Measurements from ENCODE around the gene ARPC5.

Gene ARPC5

GRCh38 chr1:183640193-183640592 lies 4.6 kb upstream of the ARPC5 start:
- Histone ChIP-seq H3K4me1 (no peaks in the 10 kb centered on the region), H3K36me3 (ENCODE audit: control insufficient read depth, insufficient read depth, low read length) (no peaks in the 10 kb centered on the region), H3K27me3 (ENCODE audit: control insufficient read depth, insufficient read depth, low read length) (no peaks in the 10 kb centered on the region), H3K79me2 (no peaks in the 10 kb centered on the region), H3K9ac (no peak overlapping the region), H3K9me3 (ENCODE audit: control insufficient read depth, low read length) (no peaks in the 10 kb centered on the region), H3K27ac (no peak overlapping the region), H3K4me2 (ENCODE audit: low read length) (no peak overlapping the region), H2AFZ (no peak overlapping the region), H3K4me3 (ENCODE audit: low read depth, low read length) (no peak overlapping the region)
- TF ChIP-seq CTCF (IDR thresholded peaks at IDR 0.05): no peak

GRCh38 chr1:183638649-183639387 lies 3.2 kb upstream of the ARPC5 start:
- no peak overlapping the region for H3K27ac ChIP-seq
- no peak overlapping the region for H2AFZ ChIP-seq
- H3K36me3 ChIP-seq (ENCODE audit: control insufficient read depth, insufficient read depth, low read length): no peaks in the 10 kb centered on the region
- H3K4me2 ChIP-seq (ENCODE audit: low read length): no peak overlapping the region
- no peak overlapping the region for H3K4me3 ChIP-seq (ENCODE audit: low read depth, low read length)
- no peak for TF ChIP-seq CTCF (IDR thresholded peaks at IDR 0.05)
- no peaks in the 10 kb centered on the region for H3K9me3 ChIP-seq (ENCODE audit: control insufficient read depth, low read length)
- H3K27me3 ChIP-seq (ENCODE audit: control insufficient read depth, insufficient read depth, low read length): no peaks in the 10 kb centered on the region
- no peak overlapping the region for H3K9ac ChIP-seq
- no peaks in the 10 kb centered on the region for H3K4me1 ChIP-seq
- H3K79me2 ChIP-seq: no peaks in the 10 kb centered on the region

- peak overlapping the region; percentile 97 for H3K4me2 ChIP-seq (ENCODE audit: low read length)
- H3K4me3 ChIP-seq (ENCODE audit: low read depth, low read length): peak overlapping the region; percentile 96
- H3K9ac ChIP-seq: no peak overlapping the region
- H3K79me2 ChIP-seq: no peaks in the 10 kb centered on the region
- H3K36me3 ChIP-seq (ENCODE audit: control insufficient read depth, insufficient read depth, low read length): no peaks in the 10 kb centered on the region
- no peaks in the 10 kb centered on the region for H3K9me3 ChIP-seq (ENCODE audit: control insufficient read depth, low read length)
- peak overlapping the region; percentile 79 for H2AFZ ChIP-seq
- no peak overlapping the region for H3K27ac ChIP-seq
- no peak for TF ChIP-seq CTCF (IDR thresholded peaks at IDR 0.05)
- H3K27me3 ChIP-seq (ENCODE audit: control insufficient read depth, insufficient read depth, low read length): no peaks in the 10 kb centered on the region
- H3K4me1 ChIP-seq: no peaks in the 10 kb centered on the region
These were observed 1.2 kb upstream of the ARPC5 start for GRCh38 chr1:183636783-183637182.

GRCh38 chr1:183636334-183636682 lies 725 bp upstream of the ARPC5 start:
- H3K9me3 ChIP-seq (ENCODE audit: control insufficient read depth, low read length): no peaks in the 10 kb centered on the region
- H2AFZ ChIP-seq: peak overlapping the region; percentile 79
- H3K4me3 ChIP-seq (ENCODE audit: low read depth, low read length): peak overlapping the region; percentile 96
- no peak for TF ChIP-seq CTCF (IDR thresholded peaks at IDR 0.05)
- peak overlapping the region; percentile 77 for H3K27ac ChIP-seq
- H3K36me3 ChIP-seq (ENCODE audit: control insufficient read depth, insufficient read depth, low read length): no peaks in the 10 kb centered on the region
- H3K4me1 ChIP-seq: no peaks in the 10 kb centered on the region
- no peaks in the 10 kb centered on the region for H3K79me2 ChIP-seq
- H3K27me3 ChIP-seq (ENCODE audit: control insufficient read depth, insufficient read depth, low read length): no peaks in the 10 kb centered on the region
- H3K4me2 ChIP-seq (ENCODE audit: low read length): peak overlapping the region; percentile 97
- H3K9ac ChIP-seq: no peak overlapping the region

- no peaks in the 10 kb centered on the region for H3K9me3 ChIP-seq (ENCODE audit: control insufficient read depth, low read length)
- peak overlapping the region; percentile 77 for H3K27ac ChIP-seq
- no peaks in the 10 kb centered on the region for H3K27me3 ChIP-seq (ENCODE audit: control insufficient read depth, insufficient read depth, low read length)
- peak overlapping the region; percentile 79 for H2AFZ ChIP-seq
- peak overlapping the region; percentile 76 for H3K4me2 ChIP-seq (ENCODE audit: low read length)
- peak overlapping the region; percentile 96 for H3K4me3 ChIP-seq (ENCODE audit: low read depth, low read length)
- H3K79me2 ChIP-seq: no peaks in the 10 kb centered on the region
- no peak overlapping the region for H3K9ac ChIP-seq
- no peaks in the 10 kb centered on the region for H3K4me1 ChIP-seq
- TF ChIP-seq CTCF (IDR thresholded peaks at IDR 0.05): no peak
- no peaks in the 10 kb centered on the region for H3K36me3 ChIP-seq (ENCODE audit: control insufficient read depth, insufficient read depth, low read length)
These were observed 431 bp downstream of the ARPC5 start for GRCh38 chr1:183635099-183635605.

All from parathyroid adenoma (tissue), 2 donors.